Embryonic facial prominence (tissue), 1 donor: ENCODE data around the gene RAPGEF4.
"Not testable (repeated sequence)": the region's sequence is repeated elsewhere in the genome, so short reads cannot be mapped to it uniquely, and the experiment has no call there.

ENCODE experiments used
- DNase-seq: peaks from one replicate; pipeline ENCODE4 v3.0.0-alpha.2; 2016; ENCODE audit errors: extremely low spot score

RAPGEF4 gene

DNA sequence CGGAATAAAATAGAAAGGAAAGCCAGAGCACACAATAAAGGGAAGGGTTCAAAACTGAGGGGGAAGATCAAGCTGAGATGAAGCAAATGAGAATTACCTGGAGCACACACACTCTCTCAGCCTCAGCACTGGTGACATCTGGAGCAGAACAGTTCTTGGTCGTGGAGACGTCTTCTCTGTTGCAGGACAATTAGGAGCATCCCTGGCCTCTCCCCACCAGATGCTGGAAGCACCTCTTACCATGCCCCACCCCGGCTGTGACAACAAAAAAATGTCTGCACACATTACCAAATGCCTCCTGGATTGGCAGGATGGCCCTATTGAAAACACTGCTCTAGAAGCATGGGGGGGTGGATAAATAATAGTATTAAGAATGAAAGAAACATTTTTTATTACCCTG is 296.4 kb downstream of the RAPGEF4 start:
- no peak for DNase-seq

DNA sequence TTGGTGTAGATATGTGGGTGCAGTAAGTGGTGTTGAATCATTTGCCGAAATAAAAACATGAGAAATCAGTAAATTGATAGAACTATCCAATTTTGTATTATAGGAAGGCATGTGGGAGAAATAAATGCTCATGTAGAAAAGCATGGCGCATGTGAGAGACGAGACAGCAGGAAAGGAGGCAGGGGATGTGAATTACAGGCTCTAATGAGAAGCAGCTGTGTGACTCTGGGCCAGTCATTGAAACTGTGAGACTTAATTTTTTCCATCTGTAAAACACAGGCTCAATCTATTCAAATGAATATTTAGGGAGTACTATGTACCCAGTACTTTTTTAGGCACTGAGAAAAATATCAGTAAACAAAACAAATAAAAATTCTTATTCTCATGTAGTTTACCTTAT is 297.4 kb downstream of the RAPGEF4 start:
- no peak for DNase-seq

- DNase-seq: no peak
Measured at GRCh38 chr2:173034143-173034542, 298.5 kb downstream of the RAPGEF4 start.

DNA sequence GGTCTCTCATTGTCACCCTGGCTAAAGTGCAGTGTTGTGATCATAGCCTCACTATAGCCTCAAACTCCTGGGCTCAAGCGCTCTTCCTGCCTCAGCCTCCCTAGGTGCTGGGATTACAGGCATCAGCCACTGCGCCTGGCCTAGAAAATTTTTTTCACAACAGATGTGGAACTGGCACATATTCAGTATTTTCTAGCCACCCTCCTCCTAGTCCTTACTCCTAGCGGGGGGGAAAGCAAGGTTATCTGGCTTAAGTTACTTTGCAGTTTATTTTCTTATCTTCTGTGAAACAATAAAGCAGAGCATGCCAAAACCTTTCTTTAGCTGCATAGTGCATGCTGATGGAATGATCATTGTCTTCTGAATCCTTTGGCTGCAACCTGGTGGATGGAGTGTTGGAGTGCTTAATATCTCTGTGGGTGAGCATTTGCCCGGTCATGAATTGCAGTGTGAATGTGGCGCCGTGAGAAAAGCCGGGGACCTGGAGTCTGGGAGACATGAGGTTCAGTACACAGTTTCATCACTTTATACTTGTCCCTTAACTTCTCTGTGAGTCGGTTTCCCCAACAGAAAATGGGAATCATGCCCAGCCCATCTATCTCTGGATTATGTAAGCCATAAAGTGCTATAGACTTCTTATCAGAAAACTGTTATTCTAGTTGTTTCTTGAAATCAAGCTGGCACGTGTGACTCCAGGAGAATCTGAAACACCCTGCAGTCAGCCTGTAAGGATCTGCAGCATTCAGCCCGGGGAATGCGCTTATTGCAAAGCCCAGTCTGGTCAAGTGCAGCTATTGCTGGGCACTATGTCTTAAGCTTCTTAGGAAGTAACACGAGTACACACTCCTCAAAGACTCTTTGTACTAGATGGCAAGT is 301.8 kb downstream of the RAPGEF4 start:
- no peak for DNase-seq

DNA sequence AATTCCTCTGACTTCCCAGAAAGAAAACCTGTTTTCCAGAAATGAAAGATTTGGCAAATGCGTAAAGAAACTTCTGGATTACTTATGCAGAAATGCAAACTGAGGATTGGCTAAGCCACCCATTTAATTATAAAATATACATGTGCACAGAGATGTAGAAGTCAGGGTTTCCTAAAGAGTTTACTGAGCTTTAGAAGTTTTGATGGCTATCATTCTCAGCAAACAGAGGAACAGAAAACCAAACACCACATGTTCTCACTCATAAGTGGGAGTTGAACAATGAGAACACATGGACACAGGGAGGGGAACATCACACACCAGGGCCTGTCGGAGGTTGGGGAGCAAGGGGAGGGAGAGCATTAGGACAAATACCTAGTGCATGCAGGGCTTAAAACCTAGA is 302.6 kb downstream of the RAPGEF4 start:
- not testable (repeated sequence) for DNase-seq

DNA sequence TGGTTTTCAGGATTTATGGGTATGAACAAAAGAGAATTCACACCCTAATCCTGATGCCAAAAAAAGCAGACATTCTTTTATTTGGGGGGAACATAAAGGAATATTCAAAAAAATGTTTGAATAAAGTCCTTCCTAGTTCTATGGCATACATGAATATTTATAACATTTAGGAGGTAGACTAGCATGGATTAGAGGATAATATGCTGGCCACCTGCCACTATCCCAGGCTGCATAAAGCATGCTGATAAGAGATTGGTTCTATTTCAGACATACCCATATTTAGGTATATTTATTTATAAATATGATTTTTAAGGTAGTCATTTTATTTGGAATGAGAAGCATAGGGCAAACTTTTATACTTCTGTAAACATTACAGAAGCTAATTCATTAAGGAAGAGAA is 305.1 kb downstream of the RAPGEF4 start:
- no peak for DNase-seq

DNA sequence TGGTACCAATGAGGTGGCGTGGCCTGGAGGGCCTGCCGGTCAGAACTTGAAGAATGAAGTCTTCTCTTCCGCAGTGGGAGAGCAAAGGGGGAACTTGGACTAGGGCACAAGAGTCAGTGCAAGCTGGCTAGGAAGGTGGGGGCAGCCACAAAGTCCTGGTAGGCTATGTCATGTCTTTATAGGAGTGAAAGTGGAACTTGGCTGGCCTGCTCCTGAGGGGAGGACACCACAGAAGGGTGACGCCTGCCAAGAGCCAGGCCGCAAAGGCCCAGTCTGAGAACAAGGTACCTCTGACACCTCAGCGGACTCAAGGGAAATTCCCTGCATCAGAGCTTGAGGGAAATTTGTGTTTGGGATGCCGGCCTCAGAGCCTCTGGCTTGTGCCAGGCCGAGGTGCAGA is 307.8 kb downstream of the RAPGEF4 start:
- no peak for DNase-seq

DNA sequence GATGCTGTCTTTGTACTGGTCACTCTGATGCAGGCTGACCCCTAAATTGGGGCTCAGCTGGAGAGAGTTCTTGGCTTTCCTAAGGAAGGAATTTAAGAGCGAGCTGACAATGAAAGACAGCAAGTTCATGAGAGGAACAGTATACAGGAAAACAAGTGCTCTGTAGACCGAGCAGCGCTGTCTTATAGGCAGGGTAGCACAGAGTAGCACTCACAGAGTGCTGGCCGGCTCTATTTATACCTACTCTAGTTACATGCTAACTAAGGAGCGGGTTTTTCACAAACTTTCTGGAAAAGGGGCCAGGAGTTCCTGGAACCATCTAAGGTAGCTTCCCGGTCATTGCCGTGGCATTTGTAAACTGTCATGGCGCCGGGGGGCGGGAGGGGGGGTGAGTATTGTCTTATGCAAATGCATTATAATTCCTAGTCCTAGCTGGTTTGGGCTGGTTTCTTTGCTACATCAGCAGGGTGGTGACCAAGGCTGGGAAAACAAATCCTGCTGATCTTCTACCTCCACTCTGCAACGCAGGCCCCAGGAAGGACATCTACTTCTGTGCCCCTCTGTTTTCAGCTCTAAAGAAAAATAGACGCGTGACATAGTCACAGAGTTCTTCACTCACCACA is 308.4 kb downstream of the RAPGEF4 start:
- no peak for DNase-seq

DNA sequence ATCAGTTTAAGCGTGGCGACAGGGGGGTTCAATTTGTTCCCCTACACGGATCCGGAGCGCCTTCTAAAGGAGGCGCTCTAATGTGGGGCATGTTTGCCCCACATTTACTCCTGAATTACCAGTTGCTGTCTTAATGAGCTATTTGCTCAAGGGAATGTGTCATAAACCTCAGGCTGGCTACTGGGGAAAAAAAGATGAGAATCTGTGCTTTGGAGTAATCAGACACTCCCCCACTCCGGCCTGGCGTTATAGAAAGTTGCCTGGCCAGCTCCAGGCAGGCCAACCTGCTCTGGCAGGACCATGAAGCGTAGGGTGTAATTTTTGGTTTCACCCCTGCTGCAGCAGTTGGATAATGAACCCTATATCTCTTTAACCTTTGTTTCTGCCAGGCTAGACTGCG is 309.0 kb downstream of the RAPGEF4 start:
- DNase-seq: no peak

DNA sequence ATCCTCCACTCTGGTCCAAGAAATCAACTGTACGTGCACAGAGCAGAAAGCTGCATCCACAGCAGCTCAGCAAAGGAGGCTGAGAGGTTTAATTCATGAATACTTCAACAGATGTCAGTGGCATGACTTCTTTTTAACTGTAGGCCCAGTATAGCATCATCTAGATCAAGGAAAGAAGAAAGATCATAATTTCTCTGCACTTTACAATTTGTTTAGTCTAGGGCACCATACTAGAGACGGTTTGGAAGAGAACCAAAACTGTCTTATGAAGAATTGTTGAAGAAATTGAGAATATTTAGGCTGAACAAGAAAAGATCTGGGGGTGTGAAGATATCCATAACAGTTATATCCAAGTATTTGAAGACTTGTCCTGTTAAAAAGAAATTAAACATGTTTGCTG is 309.5 kb downstream of the RAPGEF4 start:
- no peak for DNase-seq

DNA sequence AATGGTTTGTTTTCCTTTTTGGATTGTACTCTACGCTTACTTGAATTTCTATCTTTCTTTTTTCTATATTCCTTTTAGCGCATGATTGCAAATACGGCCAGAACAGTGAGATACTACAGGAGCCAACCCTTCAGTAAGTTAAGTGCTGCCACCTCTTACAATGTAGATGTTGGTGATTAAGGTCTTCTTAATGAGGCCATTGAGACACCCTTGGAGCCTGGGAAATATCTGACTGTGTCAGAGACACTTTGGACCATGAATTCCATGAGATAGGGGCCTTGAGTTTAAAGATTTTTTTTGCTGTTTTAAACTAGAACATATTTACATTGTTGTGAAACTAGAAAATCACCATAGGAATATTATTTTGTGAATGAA is 312.9 kb downstream of the RAPGEF4 start:
- no peak for DNase-seq

DNA sequence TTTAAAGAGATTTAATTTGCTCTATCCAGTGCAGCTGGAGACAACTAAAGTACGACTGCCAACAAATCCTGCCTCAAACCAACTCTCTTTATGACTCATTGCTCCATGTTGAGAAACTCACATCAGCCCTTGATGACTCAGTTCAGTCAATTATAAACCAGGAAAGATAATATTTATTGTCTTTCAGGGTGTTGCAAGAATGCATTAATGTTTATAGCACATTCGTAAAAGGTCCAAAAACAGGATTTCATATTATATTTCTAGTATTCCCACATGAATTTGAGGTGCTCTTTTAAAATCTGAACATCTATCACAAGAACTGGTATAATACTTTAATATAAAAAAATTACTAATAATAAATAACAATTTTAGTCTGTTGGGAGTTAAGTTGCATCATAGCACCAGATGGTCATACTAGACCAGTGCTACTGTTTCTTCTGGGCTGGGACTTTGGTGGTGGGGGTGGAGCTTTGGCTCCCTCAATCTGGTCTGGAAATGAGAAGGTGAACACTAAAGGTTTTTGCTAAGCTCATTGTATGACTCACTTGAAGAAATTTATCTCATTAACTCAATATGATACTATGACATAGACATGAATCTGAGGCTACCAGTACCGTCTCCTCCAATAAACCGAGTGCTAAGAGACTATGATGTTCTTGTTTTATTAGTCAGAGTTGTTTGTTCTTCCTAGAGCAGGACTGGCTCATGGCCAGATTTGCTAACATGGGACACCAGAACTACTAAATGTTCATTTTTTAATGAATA is 313.4 kb downstream of the RAPGEF4 start:
- no peak for DNase-seq

GRCh38 chr2:173049831-173050230 is 314.2 kb downstream of the RAPGEF4 start:
- no peak for DNase-seq

GRCh38 chr2:173050684-173051083 is 315.0 kb downstream of the RAPGEF4 start:
- DNase-seq: no peak

DNA sequence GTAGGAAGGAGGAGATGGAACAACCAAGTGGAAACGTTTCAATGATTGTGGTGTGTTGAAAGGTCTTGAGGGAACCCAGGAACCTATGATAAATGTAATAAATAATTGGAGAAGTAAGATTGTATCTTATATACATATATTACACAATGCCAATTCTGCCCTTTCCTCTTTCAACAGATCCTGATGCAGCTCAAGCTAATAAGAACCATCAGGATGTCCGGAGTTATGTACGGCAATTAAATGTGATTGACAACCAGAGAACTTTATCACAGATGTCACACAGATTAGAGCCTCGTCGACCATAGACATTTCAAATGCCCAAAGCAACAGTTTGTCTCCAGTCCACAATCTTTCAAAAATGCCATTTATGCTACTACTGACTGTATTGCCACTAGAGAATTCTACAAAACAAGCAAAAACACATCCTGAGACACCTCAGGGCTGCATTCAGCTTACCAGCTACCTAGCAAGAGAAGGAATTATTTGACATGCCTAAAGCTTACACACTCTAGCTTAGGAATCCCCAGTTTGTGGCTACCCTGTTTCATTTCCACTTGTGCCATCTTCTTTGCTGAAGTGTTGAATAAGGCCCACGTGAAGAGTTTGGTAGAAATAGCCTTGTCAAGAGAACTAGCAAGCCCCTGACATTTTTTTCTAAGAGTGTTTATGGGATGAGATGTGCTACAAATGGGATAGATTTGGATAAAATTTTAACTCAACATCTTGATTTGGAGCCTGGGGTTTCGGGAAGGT is 316.0 kb downstream of the RAPGEF4 start:
- no peak for DNase-seq

DNA sequence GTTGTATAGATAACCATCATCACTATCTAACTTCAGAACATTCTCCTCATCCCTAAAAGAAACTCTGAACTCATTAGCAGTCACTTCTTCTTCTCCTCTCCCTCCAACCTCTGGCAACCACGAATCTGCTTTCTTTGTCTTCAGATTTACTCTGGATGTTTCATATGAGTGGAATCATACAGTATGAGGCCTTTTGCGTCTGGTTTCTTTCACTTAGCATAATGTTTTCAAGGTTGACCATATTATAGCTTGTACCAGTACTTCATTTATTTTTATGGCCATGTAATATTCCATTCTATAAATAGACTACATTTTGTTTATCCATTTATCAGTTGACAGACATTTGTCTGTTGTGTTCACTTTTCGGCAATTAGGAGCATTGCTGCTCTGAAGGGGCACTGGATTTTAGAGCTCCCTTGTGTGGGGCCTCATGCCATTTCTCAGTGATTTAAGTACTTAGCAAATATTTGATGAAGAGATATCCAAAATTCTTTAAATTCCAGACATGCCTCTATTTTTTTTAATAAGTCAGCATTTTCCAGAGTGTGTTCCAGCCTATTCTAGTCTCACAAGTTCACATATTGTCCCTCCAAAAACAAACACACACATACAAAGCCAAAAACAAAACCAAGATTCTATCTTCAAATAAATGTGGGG is 317.5 kb downstream of the RAPGEF4 start:
- DNase-seq: no peak

GRCh38 chr2:173054466-173054865 is 318.8 kb downstream of the RAPGEF4 start:
- no peak for DNase-seq

DNA sequence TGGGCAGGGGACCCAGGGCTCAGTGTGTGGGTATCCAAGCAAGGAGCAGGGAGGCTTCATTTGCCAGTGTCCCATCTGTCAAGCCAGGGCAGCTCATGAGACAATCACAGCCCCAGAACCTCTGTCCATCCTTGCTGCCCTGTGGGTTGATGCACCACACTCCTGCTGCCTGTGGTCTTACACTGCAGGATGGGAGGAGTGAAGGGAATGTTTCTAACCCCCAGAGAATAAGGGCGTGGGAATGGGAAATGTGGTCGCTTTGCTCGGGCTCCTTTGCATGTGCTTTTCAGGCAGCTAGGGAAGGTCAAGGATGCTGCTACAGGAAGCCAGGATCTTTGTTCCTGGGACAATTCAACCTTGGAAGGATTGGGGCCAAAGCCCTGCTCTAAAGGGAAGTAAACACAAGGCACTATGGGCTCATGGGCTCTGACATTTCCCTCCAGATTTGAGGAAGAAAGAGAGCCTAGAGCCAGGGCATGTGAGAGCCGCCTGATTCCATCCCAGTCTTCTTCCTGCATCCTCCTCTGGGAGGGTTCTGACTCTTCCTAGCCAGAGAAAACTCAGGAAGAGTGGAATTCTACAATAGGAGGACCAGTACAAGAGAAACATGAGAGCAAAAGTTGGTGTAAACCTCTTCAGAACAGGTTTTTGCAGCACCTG is 321.2 kb downstream of the RAPGEF4 start:
- no peak for DNase-seq

- DNase-seq: no peak
Measured at GRCh38 chr2:173058097-173058496, 322.5 kb downstream of the RAPGEF4 start.

DNA sequence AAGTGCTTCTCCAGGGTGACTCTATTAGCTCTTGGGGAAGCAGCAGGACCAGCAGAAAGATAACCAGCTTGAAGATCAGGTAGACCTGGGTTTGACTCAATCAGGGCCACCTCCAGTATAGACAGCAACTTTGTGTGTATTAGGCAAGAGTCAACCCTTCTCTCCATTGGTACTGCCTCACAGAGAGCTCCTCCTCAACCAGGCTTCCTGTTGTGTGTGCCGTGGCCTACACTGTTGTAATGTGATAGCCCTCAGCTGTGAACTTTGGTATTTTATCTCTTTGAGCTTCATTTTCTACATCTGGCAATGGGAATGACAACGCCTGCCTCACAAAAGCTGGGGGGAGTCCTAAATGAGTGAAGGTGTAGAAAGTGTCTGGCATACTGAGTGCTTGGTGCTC is 323.0 kb downstream of the RAPGEF4 start:
- no peak for DNase-seq

- no peak for DNase-seq
Measured at GRCh38 chr2:173059292-173059691, 323.6 kb downstream of the RAPGEF4 start.
